ENCODE measurements around the gene ANKRD27. TPM values are rescaled to one million over a fixed set of nuclear protein-coding genes. Genes with fewer than 3 reads are reported as not detected.
A peak's percentile ranks its signal among the peaks of the same experiment; 100 is the strongest.
"Not testable (repeated sequence)": the region's sequence is repeated elsewhere in the genome, so short reads cannot be mapped to it uniquely, and the experiment has no call there.

The ANKRD27 gene
- 28.2 and 28.7 TPM in 2 replicates for total RNA-seq

- Mint-ChIP-seq H3K4me3 (peak within 1 kb of the TSS; percentile 89), H3K27ac (peak within 1 kb of the TSS; percentile 89), H3K27me3 (ENCODE audit: insufficient read depth) (peaks cover 31% of the 10 kb centered on the region), H3K36me3 (ENCODE audit: low read depth) (no peaks in the 10 kb centered on the region), H3K9me3 (no peaks in the 10 kb centered on the region), H3K4me1 (ENCODE audit: low read depth) (peaks cover 28% of the 10 kb centered on the region)
- peak; percentile 98 for DNase-seq (ENCODE audit: low spot score)
- intact Hi-C loops (cut with micrococcal nuclease), result loop anchor here (1.0 to 5.0 kb wide), 8 partner anchors 16 to 627 kb away; partner anchors contain the start of genes CEBPA, DPY19L3, FAAP24 and GPATCH1
These were observed at the start of gene ANKRD27 for GRCh38 chr19:32674931-32675719. Gene ANKRD27, minus strand, starts transcription at chr19:32675180. Its CDS starts 16,165 bp downstream, at chr19:32659015.

GRCh38 chr19:32720936-32721250 is 45.9 kb upstream of the ANKRD27 start:
- intact Hi-C loops (cut with micrococcal nuclease), result no loop called here
- Mint-ChIP-seq H3K27ac (no peak overlapping the region), H3K9me3 (peaks cover 4% of the 10 kb centered on the region)

GRCh38 chr19:32720216-32720935 is 45.4 kb upstream of the ANKRD27 start:
- Mint-ChIP-seq H3K27me3 (ENCODE audit: insufficient read depth) (peaks cover 8% of the 10 kb centered on the region), H3K4me3 (no peak overlapping the region), H3K4me1 (ENCODE audit: low read depth) (no peaks in the 10 kb centered on the region), H3K9me3 (peaks cover 4% of the 10 kb centered on the region), H3K27ac (no peak overlapping the region), H3K36me3 (ENCODE audit: low read depth) (peaks cover 5% of the 10 kb centered on the region)
- DNase-seq (ENCODE audit: low spot score), result no peak
- intact Hi-C loops (cut with micrococcal nuclease), result no loop called here

More at GRCh38 chr19:32720936-32721250, 45.9 kb upstream of the ANKRD27 start:
- H3K36me3 Mint-ChIP-seq (ENCODE audit: low read depth), result peaks cover 5% of the 10 kb centered on the region
- DNase-seq (ENCODE audit: low spot score), result no peak
- peaks cover 8% of the 10 kb centered on the region for H3K27me3 Mint-ChIP-seq (ENCODE audit: insufficient read depth)
- no peak overlapping the region for H3K4me3 Mint-ChIP-seq
- H3K4me1 Mint-ChIP-seq (ENCODE audit: low read depth), result no peaks in the 10 kb centered on the region

- no peak within 1 kb of the TSS for H3K4me3 Mint-ChIP-seq
- H3K27me3 Mint-ChIP-seq (ENCODE audit: insufficient read depth), result peaks cover 5% of the 10 kb centered on the region
- H3K4me1 Mint-ChIP-seq (ENCODE audit: low read depth), result no peaks in the 10 kb centered on the region
- peaks cover 9% of the 10 kb centered on the region for H3K36me3 Mint-ChIP-seq (ENCODE audit: low read depth)
- intact Hi-C loops (cut with micrococcal nuclease), result no loop called here
- peaks cover 4% of the 10 kb centered on the region for H3K9me3 Mint-ChIP-seq
- DNase-seq (ENCODE audit: low spot score), result no peak
- H3K27ac Mint-ChIP-seq, result no peak within 1 kb of the TSS
These were observed 44.7 kb upstream of the ANKRD27 start, which contains the start of gene TDRD12 for GRCh38 chr19:32719611-32720059. Gene TDRD12, plus strand, starts transcription at chr19:32719767. Its CDS starts 306 bp downstream, at chr19:32720073.

- peaks cover 4% of the 10 kb centered on the region for H3K9me3 Mint-ChIP-seq
- no peak overlapping the region for H3K27ac Mint-ChIP-seq
- no peaks in the 10 kb centered on the region for H3K4me1 Mint-ChIP-seq (ENCODE audit: low read depth)
- H3K36me3 Mint-ChIP-seq (ENCODE audit: low read depth), result peaks cover 14% of the 10 kb centered on the region
- intact Hi-C loops (cut with micrococcal nuclease), result no loop called here
- DNase-seq (ENCODE audit: low spot score), result no peak
- H3K4me3 Mint-ChIP-seq, result no peak overlapping the region
- no peaks in the 10 kb centered on the region for H3K27me3 Mint-ChIP-seq (ENCODE audit: insufficient read depth)
These were observed 43.3 kb upstream of the ANKRD27 start for GRCh38 chr19:32718286-32718685.

GRCh38 chr19:32717496-32717895 is 42.5 kb upstream of the ANKRD27 start:
- Mint-ChIP-seq H3K4me1 (ENCODE audit: low read depth) (no peaks in the 10 kb centered on the region), H3K4me3 (no peak overlapping the region), H3K27ac (no peak overlapping the region), H3K36me3 (ENCODE audit: low read depth) (peaks cover 19% of the 10 kb centered on the region), H3K27me3 (ENCODE audit: insufficient read depth) (no peaks in the 10 kb centered on the region), H3K9me3 (peaks cover 4% of the 10 kb centered on the region)
- no peak for DNase-seq (ENCODE audit: low spot score)
- intact Hi-C loops (cut with micrococcal nuclease), result no loop called here

- H3K9me3 Mint-ChIP-seq; DNase-seq (ENCODE audit: low spot score); H3K4me1 Mint-ChIP-seq (ENCODE audit: low read depth); intact Hi-C loops (cut with micrococcal nuclease); H3K27me3 Mint-ChIP-seq (ENCODE audit: insufficient read depth); H3K27ac Mint-ChIP-seq; H3K4me3 Mint-ChIP-seq: not testable (repeated sequence)
- peaks cover 16% of the 10 kb centered on the region for H3K36me3 Mint-ChIP-seq (ENCODE audit: low read depth)
These were observed 41.2 kb upstream of the ANKRD27 start for GRCh38 chr19:32716203-32716602.

GRCh38 chr19:32711747-32712146 is 36.8 kb upstream of the ANKRD27 start:
- H3K9me3 Mint-ChIP-seq, result no peaks in the 10 kb centered on the region
- peaks cover 33% of the 10 kb centered on the region for H3K36me3 Mint-ChIP-seq (ENCODE audit: low read depth)
- no peak for DNase-seq (ENCODE audit: low spot score)
- no peak overlapping the region for H3K27ac Mint-ChIP-seq
- no peak overlapping the region for H3K4me3 Mint-ChIP-seq
- peaks cover 11% of the 10 kb centered on the region for H3K4me1 Mint-ChIP-seq (ENCODE audit: low read depth)
- intact Hi-C loops (cut with micrococcal nuclease), result no loop called here
- H3K27me3 Mint-ChIP-seq (ENCODE audit: insufficient read depth), result no peaks in the 10 kb centered on the region

- peaks cover 46% of the 10 kb centered on the region for H3K36me3 Mint-ChIP-seq (ENCODE audit: low read depth)
- DNase-seq (ENCODE audit: low spot score), result no peak
- H3K27ac Mint-ChIP-seq, result peak overlapping the region; percentile 66
- intact Hi-C loops (cut with micrococcal nuclease), result no loop called here
- H3K4me3 Mint-ChIP-seq, result no peak overlapping the region
- H3K4me1 Mint-ChIP-seq (ENCODE audit: low read depth), result peaks cover 11% of the 10 kb centered on the region
- H3K27me3 Mint-ChIP-seq (ENCODE audit: insufficient read depth), result no peaks in the 10 kb centered on the region
- H3K9me3 Mint-ChIP-seq, result peaks cover 9% of the 10 kb centered on the region
These were observed 34.1 kb upstream of the ANKRD27 start for GRCh38 chr19:32709032-32709431.

GRCh38 chr19:32708457-32708856 is 33.5 kb upstream of the ANKRD27 start:
- no peaks in the 10 kb centered on the region for H3K27me3 Mint-ChIP-seq (ENCODE audit: insufficient read depth)
- H3K4me1 Mint-ChIP-seq (ENCODE audit: low read depth), result peaks cover 11% of the 10 kb centered on the region
- peak overlapping the region; percentile 49 for H3K27ac Mint-ChIP-seq
- peaks cover 12% of the 10 kb centered on the region for H3K9me3 Mint-ChIP-seq
- DNase-seq (ENCODE audit: low spot score), result peak; percentile 20
- peaks cover 49% of the 10 kb centered on the region for H3K36me3 Mint-ChIP-seq (ENCODE audit: low read depth)
- intact Hi-C loops (cut with micrococcal nuclease), result no loop called here
- no peak overlapping the region for H3K4me3 Mint-ChIP-seq

GRCh38 chr19:32704006-32704405 is 29.0 kb upstream of the ANKRD27 start:
- H3K27me3 Mint-ChIP-seq (ENCODE audit: insufficient read depth); H3K4me1 Mint-ChIP-seq (ENCODE audit: low read depth); DNase-seq (ENCODE audit: low spot score); intact Hi-C loops (cut with micrococcal nuclease); H3K27ac Mint-ChIP-seq; H3K4me3 Mint-ChIP-seq: not testable (repeated sequence)
- Mint-ChIP-seq H3K36me3 (ENCODE audit: low read depth) (peaks cover 59% of the 10 kb centered on the region), H3K9me3 (peaks cover 18% of the 10 kb centered on the region)

- H3K27me3 Mint-ChIP-seq (ENCODE audit: insufficient read depth), result no peaks in the 10 kb centered on the region
- DNase-seq (ENCODE audit: low spot score), result no peak
- peaks cover 18% of the 10 kb centered on the region for H3K9me3 Mint-ChIP-seq
- H3K4me1 Mint-ChIP-seq (ENCODE audit: low read depth), result peaks cover 3% of the 10 kb centered on the region
- intact Hi-C loops (cut with micrococcal nuclease), result no loop called here
- peaks cover 68% of the 10 kb centered on the region for H3K36me3 Mint-ChIP-seq (ENCODE audit: low read depth)
- H3K4me3 Mint-ChIP-seq, result no peak overlapping the region
- no peak overlapping the region for H3K27ac Mint-ChIP-seq
These were observed 27.0 kb upstream of the ANKRD27 start for GRCh38 chr19:32702010-32702409.

- Mint-ChIP-seq H3K36me3 (ENCODE audit: low read depth) (peaks cover 70% of the 10 kb centered on the region), H3K9me3 (peaks cover 14% of the 10 kb centered on the region), H3K4me1 (ENCODE audit: low read depth) (peaks cover 21% of the 10 kb centered on the region)
- H3K4me3 Mint-ChIP-seq; intact Hi-C loops (cut with micrococcal nuclease); H3K27ac Mint-ChIP-seq; DNase-seq (ENCODE audit: low spot score); H3K27me3 Mint-ChIP-seq (ENCODE audit: insufficient read depth): not testable (repeated sequence)
These were observed 25.1 kb upstream of the ANKRD27 start for GRCh38 chr19:32700129-32700528.

All from activated T-helper 1 cell treated with anti-CD3 and anti-CD28 coated beads, Interleukin-12 subunit alpha, Interleukin-12 subunit beta, Interleukin-2, Interleukin-4 antibody, amounts not matched to agents 30 ng/mL and 10 ng/mL and 1 ng/mL, durations not matched to agents 14 hours and 24 hours and 36 hours (primary cell).